Naive thymus-derived CD4-positive, alpha-beta T cell (primary cell): ENCODE measurements around the gene ZNF556. TPM values are rescaled to one million over a fixed set of nuclear protein-coding genes. Genes with fewer than 3 reads are reported as not detected.

ENCODE experiments used
- ATAC-seq: fragments of 150-1000 bp; cut with Tn5 transposase; 2 replicates; pipeline ENCODE4 v1.10.0; 2021; ENCODE audit warnings: mild to moderate bottlenecking, moderate library complexity
- CTCF ChIA-PET: fragments of 350-600 bp; sonication (Branson Sonifier 250); formaldehyde crosslinking; loops from one replicate; lab custom pipeline; 2021; ENCODE audit warnings: antibody characterized with exemption; lab: Charles Lee
- POLR2A ChIA-PET: fragments of 350-600 bp; sonication (Branson Sonifier 250); formaldehyde crosslinking; loops from one replicate; lab custom pipeline; 2021; ENCODE audit warnings: antibody characterized with exemption, inconsistent platforms; lab: Charles Lee
- DNase-seq, 9 donors: peaks; one replicate each; pipeline versions ENCODE4 v3.0.0 to v3.0.0-alpha.2; 2020 to 2022; ENCODE audit warnings: mixed read lengths in 1 of 9
- H3K27ac ChIP-seq: one replicate; pipeline ENCODE4 v1.7.0; 2013; ENCODE audit warnings: mild to moderate bottlenecking, low read depth, low read length, moderate library complexity
- H3K27me3 ChIP-seq, 2 donors: one replicate each; pipeline ENCODE4 v1.7.0; 2013; ENCODE audit warnings: low read length in 2 of 2, mild to moderate bottlenecking in 2 of 2, moderate library complexity in 2 of 2; ENCODE audit not compliant: control insufficient read depth in 2 of 2, insufficient read depth in 2 of 2
- H3K36me3 ChIP-seq, 3 experiments: 1 replicate in 2 of 3; 2 replicates in 1 of 3; pipeline ENCODE4 v1.7.0; 2013; ENCODE audit warnings: low read length in 3 of 3, mild to moderate bottlenecking in 3 of 3, moderate library complexity in 1 of 3; ENCODE audit not compliant: insufficient read depth in 3 of 3, control insufficient read depth in 2 of 3
- H3K4me1 ChIP-seq, 2 donors: one replicate each; pipeline ENCODE4 v1.7.0; 2013; ENCODE audit warnings: low read length in 2 of 2, mild to moderate bottlenecking in 2 of 2, moderate library complexity in 1 of 2; ENCODE audit not compliant: control insufficient read depth in 2 of 2, insufficient read depth in 2 of 2
- H3K4me3 ChIP-seq: 2 replicates; pipeline ENCODE4 v1.7.0; 2013; ENCODE audit warnings: mild to moderate bottlenecking, low read length
- H3K9me3 ChIP-seq, 3 experiments: 1 replicate in 2 of 3; 2 replicates in 1 of 3; pipeline ENCODE4 v1.7.0; 2013; ENCODE audit warnings: low read length in 3 of 3; ENCODE audit not compliant: control insufficient read depth in 2 of 3
- H3K27ac Mint-ChIP-seq, 9 donors: one replicate each; pipeline ENCODE4 v1.8.0; 2020 to 2022; ENCODE audit warnings: mixed read lengths in 9 of 9, mild to moderate bottlenecking in 8 of 9, moderate library complexity in 5 of 9, inconsistent platforms in 2 of 9
- H3K27me3 Mint-ChIP-seq, 5 donors: one replicate each; pipeline ENCODE4 v1.8.0; 2021 to 2022; ENCODE audit warnings: mixed read lengths in 5 of 5, mild to moderate bottlenecking in 1 of 5
- H3K36me3 Mint-ChIP-seq, 5 donors: one replicate each; pipeline ENCODE4 v1.8.0; 2020 to 2022; ENCODE audit warnings: mixed read lengths in 5 of 5, mild to moderate bottlenecking in 3 of 5, inconsistent platforms in 1 of 5
- H3K4me1 Mint-ChIP-seq, 7 donors: one replicate each; pipeline ENCODE4 v1.8.0; 2020 to 2022; ENCODE audit warnings: mixed read lengths in 7 of 7, mild to moderate bottlenecking in 3 of 7, inconsistent platforms in 1 of 7
- H3K4me3 Mint-ChIP-seq, 10 donors: one replicate each; pipeline ENCODE4 v1.8.0; 2020 to 2022; ENCODE audit warnings: mild to moderate bottlenecking in 10 of 10, mixed read lengths in 10 of 10, moderate library complexity in 6 of 10, inconsistent platforms in 2 of 10
- H3K9me3 Mint-ChIP-seq, 11 donors: one replicate each; pipeline ENCODE4 v1.8.0; 2020 to 2022; ENCODE audit warnings: mixed read lengths in 11 of 11, mild to moderate bottlenecking in 4 of 11, inconsistent platforms in 1 of 11, moderate library complexity in 1 of 11
- intact Hi-C, 2 donors: fragments of 100-400 bp; cut with micrococcal nuclease; formaldehyde crosslinking; loops; one replicate each; pipeline ENCODE4 v1.15.1; 2023
- polyA plus RNA-seq, 2 donors: library from polyadenylated mRNA; unstranded; fragments of 300-500 nt; fragmentation: Illumina TruSeq; gene quantifications; one replicate each; pipeline ENCODE4 v1.2.3, GENCODE V29; 2021
- total RNA-seq, 6 experiments: library from RNA in 5 of 6; stranded (reverse) in 5 of 6; gene quantifications; 1 replicate in 5 of 6; 2 replicates in 1 of 6; pipeline ENCODE4 v1.2.3 and lab custom pipeline; 2021 to 2026

ZNF556 gene
- total RNA-seq (not detected), polyA plus RNA-seq (not detected), total RNA-seq (lab: John Stamatoyannopoulos, UW) (not detected)

- Mint-ChIP-seq H3K27me3 (peaks cover 0 to 6% (median 4%) of the 10 kb centered on the region in 5 donors), H3K4me1 (peaks cover 0 to 14% (median 9%) of the 10 kb centered on the region in 7 donors), H3K36me3 (peaks cover 0 to 2% (median 0%) of the 10 kb centered on the region in 5 donors), H3K27ac (no peak within 1 kb of the TSS), H3K9me3 (peaks cover 0 to 26% (median 0%) of the 10 kb centered on the region in 11 donors), H3K4me3 (no peak within 1 kb of the TSS)
- CTCF ChIA-PET = interaction anchor here (0.9 to 1.2 kb wide), 2 partner anchors 26 to 219 kb away, joined by 3 to 5 read pairs; partner anchors contain the start of gene ZNF555
- ATAC-seq (no peak), DNase-seq (no peak)
- intact Hi-C loops = no loop called here
- Histone ChIP-seq H3K4me1 (no peaks in the 10 kb centered on the region), H3K27ac (no peak within 1 kb of the TSS), H3K27me3 (no peaks in the 10 kb centered on the region), H3K36me3 (peaks cover 0 to 2% (median 0%) of the 10 kb centered on the region in 3 experiments), H3K4me3 (no peak within 1 kb of the TSS), H3K9me3 (no peaks in the 10 kb centered on the region)
- POLR2A ChIA-PET = interaction anchor here (0.6 kb wide), 1 partner anchor 46 kb away, joined by 4 read pairs; no protein-coding TSS in a partner anchor
Measured at GRCh38 chr19:2867025-2867991, at the start of gene ZNF556. Gene ZNF556 (plus strand): TSS chr19:2867335. CDS start chr19:2867422, 87 bp downstream.

DNA sequence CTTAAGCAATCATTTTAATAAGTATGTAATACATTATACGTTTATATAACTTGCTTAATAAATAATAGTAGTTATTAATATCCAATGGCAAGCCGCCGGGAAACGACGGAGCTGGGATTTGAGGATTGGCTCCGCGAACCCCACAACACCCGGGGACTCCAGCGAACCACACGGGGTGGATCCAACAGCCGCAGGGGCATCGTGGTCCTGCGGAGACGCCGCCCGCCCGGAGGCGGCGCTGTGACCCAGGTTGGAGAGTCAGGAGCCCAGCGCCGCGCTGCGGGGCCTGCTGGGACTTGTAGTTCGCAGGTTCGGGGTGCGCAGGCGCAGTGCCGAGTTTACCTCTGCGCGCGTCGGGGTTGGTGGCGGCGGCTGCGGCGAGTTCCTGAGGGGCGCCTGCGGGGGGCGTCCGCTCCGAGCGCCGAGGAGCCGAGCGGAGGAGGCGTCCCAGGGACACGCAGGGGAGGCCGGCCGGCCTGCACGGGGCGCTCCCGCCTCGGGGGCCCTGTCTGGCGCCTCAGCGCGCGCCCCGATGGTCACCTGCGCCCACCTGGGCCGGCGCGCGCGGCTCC is 47.5 kb upstream of the ZNF556 start, which contains the start of gene ZNF554:
Gene ZNF554 (plus strand): TSS at position 329 of the 572 bp plus-strand sequence. CDS start 204 bp downstream, at position 533.
- Mint-ChIP-seq H3K27me3 (no peaks in the 10 kb centered on the region), H3K9me3 (peaks cover 0 to 2% (median 0%) of the 10 kb centered on the region in 11 donors), H3K36me3 (peaks cover 0 to 7% (median 4%) of the 10 kb centered on the region in 5 donors), H3K27ac (peak within 1 kb of the TSS in 7 of 9 donors; percentile 22 to 80 (median 52)), H3K4me1 (peaks cover 3 to 18% (median 6%) of the 10 kb centered on the region in 7 donors), H3K4me3 (peak within 1 kb of the TSS; percentile 79 to 92 (median 86))
- H3K27ac ChIP-seq = peak within 1 kb of the TSS; percentile 76
- H3K9me3 ChIP-seq = no peaks in the 10 kb centered on the region
- H3K36me3 ChIP-seq = peaks cover 0 to 8% (median 0%) of the 10 kb centered on the region in 3 experiments
- no peaks in the 10 kb centered on the region for H3K27me3 ChIP-seq
- peak within 1 kb of the TSS; percentile 79 for H3K4me3 ChIP-seq
- DNase-seq = peak; percentile 95 to 99 (median 98)
- H3K4me1 ChIP-seq = peaks cover 3 to 4% of the 10 kb centered on the region in 2 donors
- CTCF ChIA-PET = interaction anchor here (0.7 to 1.5 kb wide), 3 partner anchors 15 to 199 kb away, joined by 3 read pairs; partner anchors contain the start of gene ZNF555
- POLR2A ChIA-PET = interaction anchor here (0.5 to 1.4 kb wide), 6 partner anchors 11 to 1185 kb away, joined by 3 to 6 read pairs (median 3); no protein-coding TSS in a partner anchor
- peak; percentile 100 for ATAC-seq
- intact Hi-C loops = loop anchor here (1.0 to 5.0 kb wide), 9 partner anchors 22 to 242 kb away; partner anchors contain the start of genes SGTA (in 1 of the 2), SLC39A3 (in 1 of the 2), THOP1 (in 1 of the 2) and ZNF555 (in 1 of the 2)

DNA sequence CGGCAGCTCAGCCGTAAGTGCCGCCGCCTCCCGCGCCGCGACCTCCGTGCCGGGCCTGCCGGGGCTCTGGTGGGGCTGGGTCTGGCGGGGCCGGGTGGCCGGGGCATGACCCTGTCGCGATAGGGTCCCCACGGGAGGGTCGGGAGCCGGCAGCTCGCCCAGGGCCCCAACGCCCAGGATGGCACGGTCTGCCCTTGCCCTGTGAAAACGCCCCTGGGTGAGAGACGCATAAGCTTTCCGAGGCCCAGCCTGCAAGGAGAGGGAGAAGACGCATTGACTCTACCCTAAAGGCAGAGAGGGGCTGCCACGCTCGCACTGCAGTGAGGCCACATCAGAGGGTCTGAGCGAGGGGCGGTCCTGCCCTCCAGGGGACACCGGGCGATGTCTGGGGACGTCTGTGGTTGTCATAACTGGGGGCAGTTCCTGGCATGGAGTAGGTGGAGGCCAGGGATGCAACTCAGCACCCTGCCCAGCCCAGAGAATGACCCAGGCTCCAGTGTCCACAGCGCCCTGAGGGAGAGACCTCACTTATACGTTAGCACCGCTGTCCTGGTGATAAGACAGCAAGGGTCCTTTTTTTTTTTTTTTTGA is 46.9 kb upstream of the ZNF556 start:
- H3K27ac ChIP-seq = peak overlapping the region; percentile 76
- peaks cover 3 to 4% of the 10 kb centered on the region in 2 donors for H3K4me1 ChIP-seq
- Mint-ChIP-seq H3K9me3 (peaks cover 0 to 3% (median 0%) of the 10 kb centered on the region in 11 donors), H3K27me3 (no peaks in the 10 kb centered on the region), H3K27ac (peak overlapping the region in 5 of 9 donors; percentile 22 to 80 (median 52)), H3K4me1 (peaks cover 3 to 19% (median 6%) of the 10 kb centered on the region in 7 donors), H3K36me3 (peaks cover 0 to 12% (median 6%) of the 10 kb centered on the region in 5 donors), H3K4me3 (peak overlapping the region; percentile 79 to 90 (median 86))
- H3K27me3 ChIP-seq = no peaks in the 10 kb centered on the region
- ATAC-seq (no peak), DNase-seq (no peak)
- peaks cover 0 to 8% (median 0%) of the 10 kb centered on the region in 3 experiments for H3K36me3 ChIP-seq
- intact Hi-C loops = no loop called here
- H3K9me3 ChIP-seq = no peaks in the 10 kb centered on the region
- peak overlapping the region; percentile 79 for H3K4me3 ChIP-seq
- ChIA-PET POLR2A (interaction anchor here (0.5 to 1.4 kb wide), 4 partner anchors 13 to 1184 kb away, joined by 3 to 6 read pairs (median 4); no protein-coding TSS in a partner anchor), CTCF (interaction anchor here (0.7 to 1.3 kb wide), 2 partner anchors 21 to 157 kb away, joined by 3 to 6 read pairs; partner anchors contain the start of genes TLE6 and ZNF555)

GRCh38 chr19:2822846-2823245 is 44.3 kb upstream of the ZNF556 start:
- POLR2A ChIA-PET = interaction anchor here (0.6 kb wide), 1 partner anchor 51 kb away, joined by 3 read pairs; no protein-coding TSS in a partner anchor
- CTCF ChIA-PET = interaction anchor here (0.6 kb wide), 1 partner anchor 748 kb away, joined by 6 read pairs; no protein-coding TSS in a partner anchor
- no peaks in the 10 kb centered on the region for H3K27me3 ChIP-seq
- H3K4me1 Mint-ChIP-seq = peaks cover 2 to 19% (median 5%) of the 10 kb centered on the region in 7 donors
- H3K27ac Mint-ChIP-seq = no peak overlapping the region
- peaks cover 5 to 28% (median 17%) of the 10 kb centered on the region in 5 donors for H3K36me3 Mint-ChIP-seq
- H3K36me3 ChIP-seq = peaks cover 0 to 19% (median 0%) of the 10 kb centered on the region in 3 experiments
- H3K27ac ChIP-seq = no peak overlapping the region
- ATAC-seq = no peak
- H3K9me3 Mint-ChIP-seq = peaks cover 0 to 12% (median 3%) of the 10 kb centered on the region in 11 donors
- H3K27me3 Mint-ChIP-seq = no peaks in the 10 kb centered on the region
- intact Hi-C loops = no loop called here
- no peak for DNase-seq
- peaks cover 3 to 4% of the 10 kb centered on the region in 2 donors for H3K4me1 ChIP-seq
- no peak overlapping the region for H3K4me3 ChIP-seq
- H3K4me3 Mint-ChIP-seq = peak overlapping the region in 1 of 10 donors; percentile 53
- no peaks in the 10 kb centered on the region for H3K9me3 ChIP-seq

- peaks cover 0 to 27% (median 0%) of the 10 kb centered on the region in 3 experiments for H3K36me3 ChIP-seq
- no peak for DNase-seq
- no peaks in the 10 kb centered on the region for H3K9me3 ChIP-seq
- Mint-ChIP-seq H3K27me3 (no peaks in the 10 kb centered on the region), H3K9me3 (peaks cover 0 to 20% (median 6%) of the 10 kb centered on the region in 11 donors), H3K36me3 (peaks cover 6 to 36% (median 25%) of the 10 kb centered on the region in 5 donors), H3K27ac (peak overlapping the region in 1 of 9 donors; percentile 54), H3K4me3 (no peak overlapping the region), H3K4me1 (peaks cover 2 to 19% (median 5%) of the 10 kb centered on the region in 7 donors)
- CTCF ChIA-PET = interaction anchor here (0.6 to 1.0 kb wide), 2 partner anchors 14 to 17 kb away, joined by 3 read pairs; no protein-coding TSS in a partner anchor
- H3K4me1 ChIP-seq = peaks cover 3 to 4% of the 10 kb centered on the region in 2 donors
- no peak for ATAC-seq
- intact Hi-C loops = no loop called here
- no peak overlapping the region for H3K4me3 ChIP-seq
- no peak overlapping the region for H3K27ac ChIP-seq
- no peaks in the 10 kb centered on the region for H3K27me3 ChIP-seq
- POLR2A ChIA-PET = interaction anchor here (0.6 kb wide), 1 partner anchor 50 kb away, joined by 3 read pairs; no protein-coding TSS in a partner anchor
Measured at GRCh38 chr19:2823646-2824045, 43.5 kb upstream of the ZNF556 start.
